H9 (cell line): ENCODE data around the gene POLR2J. TPM values are rescaled to one million over a fixed set of nuclear protein-coding genes. Genes with fewer than 3 reads are reported as not detected.

Source experiments
- DNase-seq: peaks from one replicate; pipeline ENCODE4 v3.0.0-alpha.2; 2017
- H2AFZ ChIP-seq: one replicate; pipeline ENCODE4 v1.6.1; 2013; ENCODE audit warnings: mild to moderate bottlenecking, low read length, control low read depth, moderate library complexity
- H2AK5ac ChIP-seq: 2 replicates; pipeline ENCODE4 v1.6.1; 2013; ENCODE audit warnings: low read length, control low read depth, mixed read lengths; ENCODE audit not compliant: insufficient read length
- H2BK120ac ChIP-seq: one replicate; pipeline ENCODE4 v1.6.1; 2013; ENCODE audit warnings: low read depth, mild to moderate bottlenecking, low read length, control low read depth, inconsistent platforms; ENCODE audit not compliant: poor library complexity, severe bottlenecking
- H2BK12ac ChIP-seq: 2 replicates; pipeline ENCODE4 v1.6.1; 2013; ENCODE audit warnings: low read length, control low read depth, mixed read lengths, low read depth; ENCODE audit not compliant: insufficient read length
- H2BK15ac ChIP-seq: 2 replicates; pipeline ENCODE4 v1.6.1; 2013; ENCODE audit warnings: low read depth, low read length, control low read depth
- H2BK20ac ChIP-seq: one replicate; pipeline ENCODE4 v1.6.1; 2013; ENCODE audit warnings: low read depth, mild to moderate bottlenecking, low read length, control low read depth, inconsistent platforms; ENCODE audit not compliant: poor library complexity, severe bottlenecking
- H2BK5ac ChIP-seq: 2 replicates; pipeline ENCODE4 v1.6.1; 2013; ENCODE audit warnings: low read length, control low read depth, mixed read lengths; ENCODE audit not compliant: insufficient read length
- H3K14ac ChIP-seq: 2 replicates; pipeline ENCODE4 v1.6.1; 2013; ENCODE audit warnings: low read length, control low read depth; ENCODE audit not compliant: insufficient read depth
- H3K18ac ChIP-seq: 2 replicates; pipeline ENCODE4 v1.6.1; 2013; ENCODE audit warnings: low read depth, mild to moderate bottlenecking, mixed read lengths, low read length, control low read depth; ENCODE audit not compliant: insufficient read length
- H3K23ac ChIP-seq: 2 replicates; pipeline ENCODE4 v1.6.1; 2013; ENCODE audit warnings: low read length, control low read depth, mixed read lengths, low read depth; ENCODE audit not compliant: insufficient read length
- H3K23me2 ChIP-seq: 2 replicates; pipeline ENCODE4 v1.6.1; 2013; ENCODE audit warnings: low read depth, mild to moderate bottlenecking, mixed read lengths, low read length, control low read depth; ENCODE audit not compliant: insufficient read length, poor library complexity, severe bottlenecking
- H3K27ac ChIP-seq: 2 replicates; pipeline ENCODE4 v1.5.1; 2013; ENCODE audit warnings: low read length, control low read depth, mixed read lengths, low read depth; ENCODE audit not compliant: insufficient read length
- H3K27me3 ChIP-seq: 2 replicates; pipeline ENCODE4 v1.6.1; 2013; ENCODE audit warnings: low read length, control low read depth, inconsistent platforms; ENCODE audit not compliant: insufficient read depth
- H3K4ac ChIP-seq: 2 replicates; pipeline ENCODE4 v1.6.1; 2013; ENCODE audit warnings: low read depth, mild to moderate bottlenecking, control low read depth, inconsistent platforms, low read length, moderate library complexity
- H3K4me1 ChIP-seq: 2 replicates; pipeline ENCODE4 v1.6.1; 2013; ENCODE audit warnings: low read length, control low read depth, inconsistent platforms; ENCODE audit not compliant: insufficient read depth
- H3K4me2 ChIP-seq: 2 replicates; pipeline ENCODE4 v1.6.1; 2013; ENCODE audit warnings: low read length, control low read depth, mixed read lengths; ENCODE audit not compliant: insufficient read length, insufficient read depth
- H3K56ac ChIP-seq: 2 replicates; pipeline ENCODE4 v1.6.1; 2013; ENCODE audit warnings: low read depth, mild to moderate bottlenecking, mixed read lengths, low read length, control low read depth; ENCODE audit not compliant: insufficient read length
- H3K79me1 ChIP-seq: 2 replicates; pipeline ENCODE4 v1.6.1; 2013; ENCODE audit warnings: low read depth, mild to moderate bottlenecking, moderate library complexity, low read length, control low read depth, inconsistent platforms; ENCODE audit not compliant: insufficient read depth, poor library complexity, severe bottlenecking
- H3K79me2 ChIP-seq: 2 replicates; pipeline ENCODE4 v1.6.1; 2013; ENCODE audit warnings: low read length, control low read depth, inconsistent platforms; ENCODE audit not compliant: insufficient read depth
- H3K9ac ChIP-seq: 2 replicates; pipeline ENCODE4 v1.6.1; 2013; ENCODE audit warnings: low read length, control low read depth, mixed read lengths; ENCODE audit not compliant: insufficient read length; ENCODE audit errors: extremely low read depth
- H3K9me3 ChIP-seq: one replicate; pipeline ENCODE4 v1.6.1; 2013; ENCODE audit warnings: low read depth, low read length, inconsistent platforms; ENCODE audit not compliant: control insufficient read depth
- H3T11ph ChIP-seq: one replicate; pipeline ENCODE4 v1.6.1; 2013; ENCODE audit warnings: mild to moderate bottlenecking, low read length, control low read depth, inconsistent platforms
- H4K20me1 ChIP-seq: one replicate; pipeline ENCODE4 v1.6.1; 2013; ENCODE audit not compliant: control insufficient read depth, insufficient read length, insufficient read depth
- H4K5ac ChIP-seq: 2 replicates; pipeline ENCODE4 v1.6.1; 2013; ENCODE audit warnings: low read depth, mild to moderate bottlenecking, mixed read lengths, low read length, control low read depth; ENCODE audit not compliant: insufficient read length
- H4K8ac ChIP-seq: replicated peaks from 2 replicates; pipeline ENCODE4 v1.6.1; 2013; ENCODE audit warnings: low read length, control low read depth, mixed read lengths, low read depth; ENCODE audit not compliant: insufficient read length
- H4K91ac ChIP-seq: 2 replicates; pipeline ENCODE4 v1.6.1; 2013; ENCODE audit warnings: low read depth, mild to moderate bottlenecking, moderate library complexity, mixed read lengths, low read length, control low read depth; ENCODE audit not compliant: insufficient read length
- H3K27ac Mint-ChIP-seq, 3 experiments: 2 replicates in 2 of 3; 3 replicates in 1 of 3; pipeline ENCODE4 v1.8.0; 2020 to 2021; ENCODE audit warnings: mixed read lengths in 3 of 3, mild to moderate bottlenecking in 1 of 3, moderate library complexity in 1 of 3
- H3K27me3 Mint-ChIP-seq: 2 replicates; pipeline ENCODE4 v1.8.0; 2021; ENCODE audit warnings: low read depth, mild to moderate bottlenecking, moderate library complexity, mixed read lengths
- H3K36me3 Mint-ChIP-seq, 3 experiments: 2 replicates in 2 of 3; 3 replicates in 1 of 3; pipeline ENCODE4 v1.8.0; 2020 to 2021; ENCODE audit warnings: low read depth in 3 of 3, mixed read lengths in 3 of 3; ENCODE audit not compliant: insufficient read depth in 1 of 3
- H3K4me1 Mint-ChIP-seq, 2 experiments: 2 replicates each; pipeline ENCODE4 v1.8.0; 2020; ENCODE audit warnings: mixed read lengths in 2 of 2
- H3K4me3 Mint-ChIP-seq, 2 experiments: 2 replicates in 1 of 2; 3 replicates in 1 of 2; pipeline ENCODE4 v1.8.0; 2020 to 2021; ENCODE audit warnings: mild to moderate bottlenecking in 2 of 2, mixed read lengths in 2 of 2, moderate library complexity in 1 of 2
- H3K9me3 Mint-ChIP-seq, 2 experiments: 2 replicates in 1 of 2; 3 replicates in 1 of 2; pipeline ENCODE4 v1.8.0; 2020; ENCODE audit warnings: mild to moderate bottlenecking in 2 of 2, mixed read lengths in 2 of 2, moderate library complexity in 1 of 2
- WGBS: extraction: QIAGEN DNeasy Blood & Tissue Kit; methylation state at CpG from one replicate; pipeline ENCODE4 v1.1.7; 2013; ENCODE audit warnings: missing lambda C conversion rate, low lambda C conversion rate, mixed read lengths; ENCODE audit not compliant: insufficient read length; ENCODE audit errors: extremely low coverage; 5-methylcytosine and 5-hydroxymethylcytosine counted together
- total RNA-seq: library from RNA; stranded (reverse); gene quantifications from 2 replicates; pipeline ENCODE4 v1.2.1, GENCODE V29; 2021
- TF ChIP-seq, protein P1 (sequence below): fragments of 200-600 bp; sonication (generic); conservative IDR thresholded peaks from 3 replicates; pipeline ENCODE4 v1.8.0; 2021; ENCODE audit warnings: antibody characterized with exemption, mild to moderate bottlenecking

POLR2J gene
- total RNA-seq, 1 experiment from 2014 or later: 58.5 TPM

DNA sequence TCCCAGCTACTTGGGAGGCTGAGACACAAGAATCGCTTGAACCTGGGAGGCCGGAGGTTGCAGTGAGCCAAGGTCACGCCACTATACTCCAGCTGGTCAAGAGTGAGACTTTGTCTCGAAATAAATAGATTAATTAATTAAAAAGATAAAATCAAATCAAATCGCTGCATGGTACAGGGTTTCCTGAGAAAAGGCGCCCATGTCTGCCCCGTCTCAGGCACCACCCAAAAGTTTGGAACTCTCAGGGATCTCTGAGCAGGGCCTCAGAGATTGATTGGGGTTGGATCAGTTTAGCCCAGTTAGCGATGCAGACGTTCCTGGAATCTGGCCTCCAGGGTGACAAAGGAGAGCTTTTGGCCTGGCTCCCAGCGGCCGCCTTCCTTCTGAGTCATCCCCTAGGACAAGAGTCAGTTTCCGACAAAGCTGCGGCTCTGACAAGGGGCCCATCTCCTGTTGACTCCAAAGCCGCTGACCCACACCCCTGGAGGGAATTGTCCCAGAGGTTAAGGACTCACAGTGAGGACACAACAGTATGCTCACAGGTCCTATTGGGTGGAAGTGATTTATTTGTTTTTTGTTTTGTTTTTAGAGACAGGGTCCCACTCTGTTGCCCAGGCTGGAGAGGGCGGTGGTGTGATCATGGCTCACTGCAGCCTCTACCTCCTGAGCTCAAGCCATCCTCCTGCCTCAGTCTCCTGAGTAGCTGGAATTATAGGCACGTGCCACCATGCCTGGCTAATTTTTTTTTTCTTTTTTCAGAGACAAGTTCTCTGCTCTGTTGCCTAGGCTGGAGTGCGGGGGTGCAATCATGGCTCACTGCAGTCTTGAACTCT is 38.5 kb downstream of the POLR2J start:
- Histone ChIP-seq H3K27me3 (no peaks in the 10 kb centered on the region), H3K9me3 (no peaks in the 10 kb centered on the region), H4K5ac (no peak overlapping the region), H2BK120ac (no peak overlapping the region), H3T11ph (no peak overlapping the region), H2BK15ac (no peak overlapping the region), H4K91ac (no peak overlapping the region), H3K4me1 (no peaks in the 10 kb centered on the region; the same call in 1 of the 2 replicates), H3K79me1 (no peaks in the 10 kb centered on the region), H3K79me2 (no peaks in the 10 kb centered on the region), H3K23ac (no peak overlapping the region), H2BK5ac (no peak overlapping the region), H3K56ac (no peak overlapping the region), H3K9ac (no peak overlapping the region), H3K4me2 (no peak overlapping the region), H3K18ac (no peak overlapping the region), H2BK12ac (no peak overlapping the region), H3K14ac (no peak overlapping the region), H4K20me1 (no peaks in the 10 kb centered on the region), H3K27ac (no peak overlapping the region), H3K23me2 (no peaks in the 10 kb centered on the region), H3K4ac (0 out of 2 replicates have a peak overlapping the region, but pooled peaks have one; percentile 43), H2AK5ac (no peak overlapping the region), H4K8ac (no peak overlapping the region), H2BK20ac (no peak overlapping the region), H2AFZ (no peak overlapping the region)
- DNase-seq: peak; percentile 86
- Mint-ChIP-seq H3K4me1 (peaks cover 10 to 14% of the 10 kb centered on the region in 2 experiments), H3K9me3 (no peaks in the 10 kb centered on the region), H3K36me3 (peaks cover 4 to 27% (median 4%) of the 10 kb centered on the region in 3 experiments; a peak in 6 of 7 replicates), H3K27ac (peak overlapping the region in 2 of 3 experiments; percentile 79 to 84; a peak in 3 of 7 replicates), H3K27me3 (no peaks in the 10 kb centered on the region), H3K4me3 (no peak overlapping the region)
- TF ChIP-seq, protein P1, sequence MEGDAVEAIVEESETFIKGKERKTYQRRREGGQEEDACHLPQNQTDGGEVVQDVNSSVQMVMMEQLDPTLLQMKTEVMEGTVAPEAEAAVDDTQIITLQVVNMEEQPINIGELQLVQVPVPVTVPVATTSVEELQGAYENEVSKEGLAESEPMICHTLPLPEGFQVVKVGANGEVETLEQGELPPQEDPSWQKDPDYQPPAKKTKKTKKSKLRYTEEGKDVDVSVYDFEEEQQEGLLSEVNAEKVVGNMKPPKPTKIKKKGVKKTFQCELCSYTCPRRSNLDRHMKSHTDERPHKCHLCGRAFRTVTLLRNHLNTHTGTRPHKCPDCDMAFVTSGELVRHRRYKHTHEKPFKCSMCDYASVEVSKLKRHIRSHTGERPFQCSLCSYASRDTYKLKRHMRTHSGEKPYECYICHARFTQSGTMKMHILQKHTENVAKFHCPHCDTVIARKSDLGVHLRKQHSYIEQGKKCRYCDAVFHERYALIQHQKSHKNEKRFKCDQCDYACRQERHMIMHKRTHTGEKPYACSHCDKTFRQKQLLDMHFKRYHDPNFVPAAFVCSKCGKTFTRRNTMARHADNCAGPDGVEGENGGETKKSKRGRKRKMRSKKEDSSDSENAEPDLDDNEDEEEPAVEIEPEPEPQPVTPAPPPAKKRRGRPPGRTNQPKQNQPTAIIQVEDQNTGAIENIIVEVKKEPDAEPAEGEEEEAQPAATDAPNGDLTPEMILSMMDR: no peak
- WGBS: no CpG with 5 or more reads among the region's 17 CpGs
